Lower leg skin (tissue), 4 donors: ENCODE results near the gene KCNMA1. TPM values are rescaled to one million over a fixed set of nuclear protein-coding genes. Genes with fewer than 3 reads are reported as not detected.

Experiments used
- DNase-seq, 2 donors: peaks; one replicate each; pipeline ENCODE4 v3.0.0-alpha.2; 2019; ENCODE audit warnings: low spot score in 2 of 2
- H3K4me3 ChIP-seq: fragments of 200-600 bp; sonication (generic); 2 replicates; pipeline ENCODE4 v1.5.1; 2017; ENCODE audit warnings: mild to moderate bottlenecking, low read depth; ENCODE audit not compliant: poor library complexity, severe bottlenecking
- POLR2A ChIP-seq, 2 donors: fragments of 450-650 bp; IDR thresholded peaks; one replicate each; pipeline ENCODE4 v1.6.1; 2016 to 2017; ENCODE audit warnings: antibody characterized with exemption in 2 of 2, mild to moderate bottlenecking in 1 of 2, moderate library complexity in 1 of 2
- WGBS, 2 donors: methylation state at CpG; one replicate each; pipeline ENCODE4 v1.1.5; 2018; 5-methylcytosine and 5-hydroxymethylcytosine counted together
- intact Hi-C: fragments of 100-400 bp; cut with DNase I; formaldehyde crosslinking; loops from one replicate; pipeline ENCODE4 v1.15.0; 2023; ENCODE audit warnings: low total_unique reads
- total RNA-seq, 4 donors: library from RNA; depleted of rRNA; stranded (reverse); fragments of >200 nt; gene quantifications; one replicate each; pipeline ENCODE4 v1.1.0, GENCODE V29; 2016
- TF ChIP-seq, protein P1 (sequence below), 3 donors: fragments of 450-650 bp; IDR thresholded peaks; one replicate each; pipeline ENCODE4 v1.5.1; 2016; ENCODE audit warnings: antibody characterized with exemption in 3 of 3, mild to moderate bottlenecking in 3 of 3, moderate library complexity in 2 of 3

KCNMA1 gene
- total RNA-seq, 4 donors from 2014 or later, result 4.1 to 9.9 (median 6.5) TPM

DNA sequence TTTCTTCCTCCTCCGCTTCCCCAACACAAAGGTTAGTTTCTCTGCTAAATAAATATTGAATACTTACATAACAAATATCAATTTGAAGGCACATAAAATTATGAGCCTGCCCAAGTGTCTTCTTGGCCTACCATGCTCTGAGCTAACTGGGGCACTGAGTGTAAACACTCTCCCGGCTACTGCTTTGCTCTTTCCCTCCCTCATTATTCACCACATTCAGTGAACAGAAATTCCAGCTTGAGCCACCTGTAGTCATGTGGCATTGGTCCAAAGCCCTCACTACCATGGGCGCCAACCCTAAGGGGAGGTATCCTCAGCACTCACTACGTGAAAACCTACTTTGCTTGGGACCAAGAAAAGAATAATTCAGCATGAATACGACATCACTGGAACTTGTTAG lies 409.0 kb downstream of the KCNMA1 start:
- 91 to 92% methylated on average over 5 of the region's 5 CpGs for WGBS, 2 donors
- intact Hi-C loops, result no loop called here
- TF ChIP-seq POLR2A (IDR thresholded peaks at IDR 0.05), result no peak
- TF ChIP-seq, protein P1, sequence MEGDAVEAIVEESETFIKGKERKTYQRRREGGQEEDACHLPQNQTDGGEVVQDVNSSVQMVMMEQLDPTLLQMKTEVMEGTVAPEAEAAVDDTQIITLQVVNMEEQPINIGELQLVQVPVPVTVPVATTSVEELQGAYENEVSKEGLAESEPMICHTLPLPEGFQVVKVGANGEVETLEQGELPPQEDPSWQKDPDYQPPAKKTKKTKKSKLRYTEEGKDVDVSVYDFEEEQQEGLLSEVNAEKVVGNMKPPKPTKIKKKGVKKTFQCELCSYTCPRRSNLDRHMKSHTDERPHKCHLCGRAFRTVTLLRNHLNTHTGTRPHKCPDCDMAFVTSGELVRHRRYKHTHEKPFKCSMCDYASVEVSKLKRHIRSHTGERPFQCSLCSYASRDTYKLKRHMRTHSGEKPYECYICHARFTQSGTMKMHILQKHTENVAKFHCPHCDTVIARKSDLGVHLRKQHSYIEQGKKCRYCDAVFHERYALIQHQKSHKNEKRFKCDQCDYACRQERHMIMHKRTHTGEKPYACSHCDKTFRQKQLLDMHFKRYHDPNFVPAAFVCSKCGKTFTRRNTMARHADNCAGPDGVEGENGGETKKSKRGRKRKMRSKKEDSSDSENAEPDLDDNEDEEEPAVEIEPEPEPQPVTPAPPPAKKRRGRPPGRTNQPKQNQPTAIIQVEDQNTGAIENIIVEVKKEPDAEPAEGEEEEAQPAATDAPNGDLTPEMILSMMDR (IDR thresholded peaks at IDR 0.05), result no peak
- no peak for DNase-seq
- no peak overlapping the region for H3K4me3 ChIP-seq

DNA sequence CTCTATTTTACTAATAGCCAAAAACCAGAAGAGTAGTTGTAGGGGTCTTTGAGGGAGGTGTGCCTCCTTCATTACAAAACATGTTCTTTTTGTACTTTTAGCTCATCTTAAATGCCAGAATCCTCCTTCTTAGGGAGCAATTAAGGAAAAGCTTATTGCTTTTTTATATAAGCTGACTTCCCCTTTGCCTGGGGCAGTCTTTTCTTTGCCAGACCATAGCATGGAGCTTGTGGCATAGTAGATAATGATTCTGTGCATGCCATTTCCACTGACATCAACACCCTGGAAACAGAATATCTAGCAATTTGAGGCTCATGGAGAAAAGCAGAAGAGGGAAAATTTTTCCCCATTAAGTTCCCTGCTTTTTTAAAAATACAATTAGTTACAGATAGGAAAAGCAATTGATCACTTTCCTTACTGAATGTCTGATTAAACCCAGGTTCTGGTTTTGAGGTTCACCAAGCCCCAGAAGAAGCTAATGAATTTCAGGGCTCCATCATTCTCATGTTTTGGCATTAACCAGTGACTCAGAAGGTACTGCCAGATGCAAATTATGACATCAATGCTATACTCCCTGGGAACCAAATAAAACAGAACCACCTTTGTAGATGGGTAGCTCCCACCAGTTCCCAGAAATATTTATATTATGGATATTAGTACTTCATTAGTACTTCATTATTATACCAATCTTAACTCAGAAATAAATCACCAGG lies 410.6 kb downstream of the KCNMA1 start:
- DNase-seq, result no peak
- intact Hi-C loops, result no loop called here
- TF ChIP-seq, protein P1 (IDR thresholded peaks at IDR 0.05), result no peak
- TF ChIP-seq POLR2A (IDR thresholded peaks at IDR 0.05), result no peak
- no peak overlapping the region for H3K4me3 ChIP-seq

DNA sequence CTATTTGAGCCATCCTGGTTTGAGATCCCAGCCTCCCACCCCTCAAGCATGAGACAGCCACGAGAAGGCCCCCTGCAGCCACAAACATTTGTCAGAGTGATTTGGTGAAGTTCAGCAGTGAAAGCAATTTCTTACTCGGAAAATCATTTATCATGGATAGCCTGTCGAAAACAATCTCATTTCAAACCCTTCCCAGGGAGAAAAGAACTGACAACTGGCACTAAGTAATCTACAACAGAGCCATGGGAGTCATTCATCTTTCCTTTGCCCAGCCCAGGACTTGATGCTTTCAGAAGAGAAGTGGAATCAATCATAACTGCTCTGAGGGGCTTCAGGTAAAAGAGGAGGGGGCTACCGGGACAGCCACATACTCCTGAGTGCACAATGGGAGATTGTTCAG lies 411.2 kb downstream of the KCNMA1 start:
- no peak overlapping the region for H3K4me3 ChIP-seq
- no peak for DNase-seq
- 56 to 58% methylated on average over 4 of the region's 4 CpGs for WGBS, 2 donors
- TF ChIP-seq, protein P1 (IDR thresholded peaks at IDR 0.05), result no peak
- no peak for TF ChIP-seq POLR2A (IDR thresholded peaks at IDR 0.05)
- intact Hi-C loops, result no loop called here

DNA sequence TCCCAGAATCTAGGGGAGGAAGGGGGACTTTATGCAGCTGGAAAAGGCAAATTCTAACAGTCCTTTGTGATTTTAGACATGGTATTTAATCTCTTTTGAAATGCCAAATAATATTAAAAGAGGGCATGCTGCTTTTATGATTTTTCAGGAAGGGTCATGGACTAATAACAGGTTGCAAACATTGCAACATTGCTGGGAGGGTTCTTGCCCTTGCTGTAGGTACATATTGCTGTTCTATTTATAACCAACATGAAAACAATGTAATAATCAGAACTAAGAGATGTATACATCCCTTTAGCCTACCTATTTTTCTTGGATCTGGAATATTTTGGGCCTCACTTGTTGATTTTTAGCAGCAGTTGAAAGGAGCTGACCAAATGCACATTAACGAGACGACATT lies 411.6 kb downstream of the KCNMA1 start:
- TF ChIP-seq, protein P1 (IDR thresholded peaks at IDR 0.05), result no peak
- no peak for TF ChIP-seq POLR2A (IDR thresholded peaks at IDR 0.05)
- intact Hi-C loops, result no loop called here
- DNase-seq, result no peak
- H3K4me3 ChIP-seq, result no peak overlapping the region
- WGBS, 2 donors, result 83 to 87% methylated on average over 2 of the region's 2 CpGs

DNA sequence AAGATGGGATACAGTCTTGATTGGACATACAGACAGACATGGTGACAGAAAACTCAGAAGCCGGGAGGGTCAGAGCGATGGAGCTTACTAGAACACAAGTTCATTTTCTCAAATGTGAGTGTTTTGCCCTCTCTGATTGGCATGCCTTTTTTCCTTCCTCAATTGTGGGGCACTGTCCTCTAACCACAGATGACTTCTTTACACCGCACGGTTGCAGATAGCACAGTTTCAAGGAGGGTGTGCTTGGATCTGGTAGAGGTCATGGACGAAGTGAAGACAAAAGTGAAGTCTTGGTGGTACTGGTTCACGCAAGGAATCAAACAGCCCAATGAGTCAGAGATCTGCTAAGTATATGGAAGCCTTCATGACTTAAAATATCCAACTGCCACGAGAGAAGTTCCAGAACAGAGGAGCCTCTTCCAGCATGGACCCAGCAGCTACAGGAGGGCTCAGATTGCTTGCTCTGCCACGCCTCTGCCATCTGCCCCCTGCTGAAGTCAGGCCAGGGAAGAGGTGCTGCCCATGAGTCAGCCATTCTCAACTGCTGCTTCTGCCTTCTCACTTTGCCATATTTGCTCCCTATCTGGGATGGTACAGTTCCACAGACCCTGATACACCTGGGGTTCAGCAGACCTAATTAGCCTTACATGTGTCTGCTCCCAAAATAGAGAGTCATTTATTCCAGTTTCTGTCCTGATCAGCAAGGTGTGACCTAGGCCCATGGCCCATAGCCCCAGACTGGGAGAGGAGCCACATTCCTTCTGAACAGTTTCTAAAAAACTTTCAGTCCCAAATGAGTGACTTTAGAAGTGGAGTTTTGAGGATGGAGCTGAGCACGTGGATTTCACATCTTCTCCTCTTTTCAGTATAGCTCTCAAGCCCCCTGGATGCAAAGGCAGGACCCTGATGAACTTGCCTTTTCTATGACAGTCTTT lies 413.8 kb downstream of the KCNMA1 start:
- H3K4me3 ChIP-seq, result no peak overlapping the region
- intact Hi-C loops, result no loop called here
- TF ChIP-seq, protein P1 (IDR thresholded peaks at IDR 0.05), result no peak
- no peak for TF ChIP-seq POLR2A (IDR thresholded peaks at IDR 0.05)
- DNase-seq, result no peak
- 80 to 85% methylated on average over 9 of the region's 9 CpGs for WGBS, 2 donors
